HepG2 (cell line): ENCODE data around the gene KRT24. TPM values are rescaled to one million over a fixed set of nuclear protein-coding genes. Genes with fewer than 3 reads are reported as not detected.

Experiments
- ATAC-seq: fragments of 200-7000 bp; cut with Tn5 transposase; 3 replicates; pipeline ENCODE4 v1.9.1; 2020; ENCODE audit warnings: mild to moderate bottlenecking, moderate library complexity
- BruUV-seq: library from RNA; stranded (reverse); fragments of 400-500 nt; replicated peaks from 2 replicates; lab custom pipeline; 2021; lab: Mats Ljungman, UMichigan
- CTCF ChIA-PET: fragments of 300-600 bp; formaldehyde crosslinking; extraction: SDS; loops from one replicate; lab custom pipeline; 2021; ENCODE audit warnings: low total read pairs, inconsistent platforms, low intra/inter-chr PET ratio; lab: Yijun Ruan, JAX
- POLR2A ChIA-PET: fragments of 350-600 bp; sonication (Branson Sonifier 250); formaldehyde crosslinking; loops from one replicate; lab custom pipeline; 2020; ENCODE audit warnings: antibody characterized with exemption, inconsistent platforms; lab: Yijun Ruan, JAX
- DNase-seq: peaks from one replicate; pipeline ENCODE4 v3.0.0-alpha.2; 2015; ENCODE audit warnings: low spot score
- FAIRE-seq: peaks from 3 replicates; lab custom pipeline; 2011; peaks lifted over from hg19 to GRCh38; lab: Jason Lieb, UNC
- H2AFZ ChIP-seq: one replicate; pipeline ENCODE4 v1.6.1; 2011; ENCODE audit warnings: low read length, inconsistent platforms
- H3K27ac ChIP-seq: fragments of 300-600 bp; 3 replicates; pipeline ENCODE4 v1.8.0; 2011; ENCODE audit warnings: mixed run types, mild to moderate bottlenecking, mixed read lengths, low read length, inconsistent platforms; ENCODE audit not compliant: insufficient read depth; ENCODE audit errors: extremely low read length
- H3K27me3 ChIP-seq, 2 experiments: fragments of 200-600 bp in 1 of 2; 2 replicates in 1 of 2; 3 replicates in 1 of 2; pipeline versions ENCODE4 v1.6.0 to v1.8.0; 2011; ENCODE audit warnings: low read length in 2 of 2, mild to moderate bottlenecking in 2 of 2, moderate library complexity in 2 of 2, inconsistent platforms in 1 of 2; ENCODE audit not compliant: insufficient read depth in 2 of 2, control insufficient read depth in 1 of 2
- H3K36me3 ChIP-seq, 2 experiments: fragments of 200-600 bp in 1 of 2; replicated peaks in 1 of 2; 2 replicates in 1 of 2; 3 replicates in 1 of 2; pipeline versions ENCODE4 v1.5.1 to v1.8.0; 2011; ENCODE audit warnings: low read length in 2 of 2, inconsistent platforms in 1 of 2; ENCODE audit not compliant: insufficient read depth in 2 of 2, control insufficient read depth in 1 of 2
- H3K4me1 ChIP-seq: 2 replicates; pipeline ENCODE4 v1.5.1; 2012; ENCODE audit warnings: low read length, inconsistent platforms; ENCODE audit not compliant: insufficient read depth
- H3K4me2 ChIP-seq: 2 replicates; pipeline ENCODE4 v1.6.0; 2011; ENCODE audit warnings: low read depth, low read length, inconsistent platforms
- H3K4me3 ChIP-seq, 3 experiments: fragments of 200-600 bp in 1 of 3; sonication (generic), shearing (Covaris generic) in 1 of 3; replicated peaks in 1 of 3; 2 replicates each; pipeline ENCODE4 v1.5.1; 2011 to 2016; ENCODE audit warnings: low read length in 3 of 3, inconsistent platforms in 2 of 3, low read depth in 2 of 3, mild to moderate bottlenecking in 2 of 3, control low read depth in 1 of 3, mixed read lengths in 1 of 3; ENCODE audit not compliant: insufficient read depth in 1 of 3
- H3K79me2 ChIP-seq: one replicate; pipeline ENCODE4 v1.6.1; 2011; ENCODE audit warnings: low read length, inconsistent platforms; ENCODE audit not compliant: insufficient read depth
- H3K9ac ChIP-seq: 2 replicates; pipeline ENCODE4 v1.6.0; 2011; ENCODE audit warnings: mild to moderate bottlenecking, low read depth, low read length, inconsistent platforms; ENCODE audit not compliant: insufficient read depth
- H3K9me3 ChIP-seq: 2 replicates; pipeline ENCODE4 v1.5.1; 2012; ENCODE audit warnings: mild to moderate bottlenecking, low read length
- H4K20me1 ChIP-seq: 2 replicates; pipeline ENCODE4 v1.6.0; 2011; ENCODE audit warnings: inconsistent platforms, mild to moderate bottlenecking, low read length, moderate library complexity; ENCODE audit not compliant: insufficient read depth
- ATRX ChIP-seq: sonication (generic); formaldehyde crosslinking; IDR thresholded peaks from 2 replicates; pipeline ENCODE4 v1.4.0; 2020; ENCODE audit warnings: missing genetic modification reagents, borderline replicate concordance
- CHD4 ChIP-seq: fragments of 200-600 bp; sonication (generic); IDR thresholded peaks from 2 replicates; pipeline ENCODE4 v1.7.0; 2017; ENCODE audit warnings: mild to moderate bottlenecking, low read length, borderline replicate concordance
- RXRB ChIP-seq: IDR thresholded peaks from 2 replicates; pipeline ENCODE4 v1.6.1; 2016; ENCODE audit warnings: borderline replicate concordance, missing genetic modification reagents, missing compliant biosample characterization
- WGBS: methylation state at CpG from one replicate; pipeline ENCODE4 v1.1.6; 2017; ENCODE audit warnings: low lambda C conversion rate; 5-methylcytosine and 5-hydroxymethylcytosine counted together
- in situ Hi-C: cut with HindIII; loops from 2 replicates; pipeline ENCODE4 v1.10.0; 2017; ENCODE audit warnings: low pct_unique_long_range_greater_than_20kb; ENCODE audit not compliant: extremely low pct_ligation_motif_present
- intact Hi-C: fragments of 100-400 bp; cut with micrococcal nuclease; formaldehyde crosslinking; loops from one replicate; pipeline ENCODE4 v1.10.0; 2022; ENCODE audit not compliant: unreplicated experiment
- polyA plus RNA-seq, 8 experiments: library from polyadenylated mRNA; depleted of rRNA in 3 of 8; stranded (reverse) in 7 of 8; unstranded in 1 of 8; fragments of >200 nt; fragmentation: Illumina TruSeq in 4 of 8; extraction: Trizol in 4 of 8; gene quantifications; 2 replicates each; pipeline versions ENCODE4 v1.2.1 to v1.2.3, GENCODE V29; 2011 to 2016; ENCODE audit warnings: low read depth in 4 of 8, missing spikeins in 1 of 8, mixed read lengths in 1 of 8; ENCODE audit not compliant: insufficient read depth in 1 of 8
- total RNA-seq, 5 experiments: library from RNA; depleted of rRNA; stranded (reverse); fragments of >200 nt; fragmentation: Illumina TruSeq; extraction: Trizol; gene quantifications; 2 replicates each; pipeline ENCODE4 v1.2.3, GENCODE V29; 2016; ENCODE audit warnings: low read depth in 1 of 5
- TF ChIP-seq, protein P1 (sequence below): sonication (generic); formaldehyde crosslinking; IDR thresholded peaks from 2 replicates; pipeline ENCODE4 v1.4.0; 2020; ENCODE audit warnings: missing genetic modification reagents
- TF ChIP-seq, protein P2 (sequence below): sonication (generic); formaldehyde crosslinking; conservative IDR thresholded peaks from 2 replicates; pipeline ENCODE4 v1.4.0; 2020; ENCODE audit warnings: mild to moderate bottlenecking, missing genetic modification reagents, moderate library complexity

The KRT24 gene
- total and polyA plus RNA-seq, 2 of the 13 experiments (the other 11 are each of a cell fraction or from before 2014, with no cell fraction given), result not detected

DNA sequence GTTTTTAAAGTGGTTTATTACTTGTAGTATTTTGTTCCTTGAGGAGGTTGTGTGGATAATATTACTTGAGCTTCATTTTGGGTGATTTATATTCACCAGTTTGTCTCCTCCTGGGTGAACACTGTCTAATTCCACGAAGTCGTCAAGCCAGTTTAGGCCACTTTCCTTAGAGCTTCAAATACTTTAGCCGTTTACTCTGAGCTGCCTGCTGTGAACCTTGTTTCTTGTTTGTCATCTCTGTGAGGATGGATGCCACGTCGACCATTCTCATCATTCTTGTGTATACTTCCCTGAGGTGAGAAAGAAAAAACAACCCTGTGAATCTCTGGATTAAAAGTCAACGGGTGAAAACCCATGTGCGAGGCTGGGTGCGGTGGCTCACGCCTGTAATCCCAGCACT, 9.0 kb downstream of the KRT24 start:
- ChIA-PET POLR2A (no interaction called here), CTCF (no interaction called here)
- Histone ChIP-seq H4K20me1 (no peaks in the 10 kb centered on the region), H3K4me2 (no peak overlapping the region), H3K79me2 (no peaks in the 10 kb centered on the region), H3K4me3 (no peak overlapping the region), H3K9ac (no peak overlapping the region), H3K27me3 (no peaks in the 10 kb centered on the region; a peak in 1 of 5 replicates), H3K4me1 (peaks cover 19% of the 10 kb centered on the region), H3K27ac (no peak overlapping the region), H3K9me3 (no peaks in the 10 kb centered on the region), H3K36me3 (no peaks in the 10 kb centered on the region), H2AFZ (no peak overlapping the region)
- no peak for TF ChIP-seq RXRB (CRISPR knock-in tag)
- TF ChIP-seq, protein P1, sequence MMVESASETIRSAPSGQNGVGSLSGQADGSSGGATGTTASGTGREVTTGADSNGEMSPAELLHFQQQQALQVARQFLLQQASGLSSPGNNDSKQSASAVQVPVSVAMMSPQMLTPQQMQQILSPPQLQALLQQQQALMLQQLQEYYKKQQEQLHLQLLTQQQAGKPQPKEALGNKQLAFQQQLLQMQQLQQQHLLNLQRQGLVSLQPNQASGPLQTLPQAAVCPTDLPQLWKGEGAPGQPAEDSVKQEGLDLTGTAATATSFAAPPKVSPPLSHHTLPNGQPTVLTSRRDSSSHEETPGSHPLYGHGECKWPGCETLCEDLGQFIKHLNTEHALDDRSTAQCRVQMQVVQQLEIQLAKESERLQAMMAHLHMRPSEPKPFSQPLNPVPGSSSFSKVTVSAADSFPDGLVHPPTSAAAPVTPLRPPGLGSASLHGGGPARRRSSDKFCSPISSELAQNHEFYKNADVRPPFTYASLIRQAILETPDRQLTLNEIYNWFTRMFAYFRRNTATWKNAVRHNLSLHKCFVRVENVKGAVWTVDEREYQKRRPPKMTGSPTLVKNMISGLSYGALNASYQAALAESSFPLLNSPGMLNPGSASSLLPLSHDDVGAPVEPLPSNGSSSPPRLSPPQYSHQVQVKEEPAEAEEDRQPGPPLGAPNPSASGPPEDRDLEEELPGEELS, result no peak
- TF ChIP-seq ATRX (CRISPR knock-in tag), result no peak
- no peak for TF ChIP-seq CHD4
- TF ChIP-seq, protein P2, sequence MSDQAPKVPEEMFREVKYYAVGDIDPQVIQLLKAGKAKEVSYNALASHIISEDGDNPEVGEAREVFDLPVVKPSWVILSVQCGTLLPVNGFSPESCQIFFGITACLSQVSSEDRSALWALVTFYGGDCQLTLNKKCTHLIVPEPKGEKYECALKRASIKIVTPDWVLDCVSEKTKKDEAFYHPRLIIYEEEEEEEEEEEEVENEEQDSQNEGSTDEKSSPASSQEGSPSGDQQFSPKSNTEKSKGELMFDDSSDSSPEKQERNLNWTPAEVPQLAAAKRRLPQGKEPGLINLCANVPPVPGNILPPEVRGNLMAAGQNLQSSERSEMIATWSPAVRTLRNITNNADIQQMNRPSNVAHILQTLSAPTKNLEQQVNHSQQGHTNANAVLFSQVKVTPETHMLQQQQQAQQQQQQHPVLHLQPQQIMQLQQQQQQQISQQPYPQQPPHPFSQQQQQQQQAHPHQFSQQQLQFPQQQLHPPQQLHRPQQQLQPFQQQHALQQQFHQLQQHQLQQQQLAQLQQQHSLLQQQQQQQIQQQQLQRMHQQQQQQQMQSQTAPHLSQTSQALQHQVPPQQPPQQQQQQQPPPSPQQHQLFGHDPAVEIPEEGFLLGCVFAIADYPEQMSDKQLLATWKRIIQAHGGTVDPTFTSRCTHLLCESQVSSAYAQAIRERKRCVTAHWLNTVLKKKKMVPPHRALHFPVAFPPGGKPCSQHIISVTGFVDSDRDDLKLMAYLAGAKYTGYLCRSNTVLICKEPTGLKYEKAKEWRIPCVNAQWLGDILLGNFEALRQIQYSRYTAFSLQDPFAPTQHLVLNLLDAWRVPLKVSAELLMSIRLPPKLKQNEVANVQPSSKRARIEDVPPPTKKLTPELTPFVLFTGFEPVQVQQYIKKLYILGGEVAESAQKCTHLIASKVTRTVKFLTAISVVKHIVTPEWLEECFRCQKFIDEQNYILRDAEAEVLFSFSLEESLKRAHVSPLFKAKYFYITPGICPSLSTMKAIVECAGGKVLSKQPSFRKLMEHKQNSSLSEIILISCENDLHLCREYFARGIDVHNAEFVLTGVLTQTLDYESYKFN, result no peak
- no peak for ATAC-seq
- WGBS, result 60% methylated on average over 9 of the region's 9 CpGs
- DNase-seq, result no peak
- FAIRE-seq, result no peak
- in situ Hi-C loops (no loop called here), intact Hi-C loops (no loop called here)
- BruUV-seq, result no TSS peak
